GM23248 (cell line): Measurements from ENCODE around the gene MS4A6E.

Source experiments
- EZH2 ChIP-seq: fragments of 200-600 bp; sonication (generic); IDR thresholded peaks from 2 replicates; pipeline ENCODE4 v1.6.1; 2018; ENCODE audit warnings: antibody characterized with exemption, mild to moderate bottlenecking; ENCODE audit not compliant: insufficient read depth, poor library complexity, severe bottlenecking
- EZH2phosphoT487 ChIP-seq: fragments of 200-600 bp; sonication (generic); IDR thresholded peaks from 2 replicates; pipeline ENCODE4 v1.6.1; 2018; ENCODE audit warnings: antibody characterized with exemption, moderate library complexity, mild to moderate bottlenecking, low read depth; ENCODE audit not compliant: insufficient read depth

DNA sequence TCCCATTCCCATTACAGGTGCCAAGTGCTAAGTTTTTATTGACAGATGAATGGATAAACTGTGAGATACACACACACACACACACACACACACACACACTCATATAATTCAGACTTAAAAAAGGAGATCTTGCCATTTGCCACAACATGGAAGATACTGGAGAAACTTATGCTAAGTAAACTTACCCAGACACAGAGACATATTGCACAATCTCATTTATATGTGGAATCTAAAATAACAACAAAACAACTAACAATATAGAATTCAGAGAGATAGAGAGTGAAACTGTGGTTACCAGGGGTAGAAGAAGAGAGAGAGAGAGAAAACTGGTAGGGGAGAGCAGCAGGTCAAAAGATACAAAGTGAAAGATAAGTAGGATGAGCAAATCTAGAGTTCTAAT, 1.4 kb downstream of the MS4A6E start:
- TF ChIP-seq EZH2 (no peak), EZH2phosphoT487 (no peak)
